ENCODE data around the gene CCL18.
A peak's percentile ranks its signal among the peaks of the same experiment; 100 is the strongest.
"Not testable (repeated sequence)": the region's sequence is repeated elsewhere in the genome, so short reads cannot be mapped to it uniquely, and the experiment has no call there.

Gene CCL18, protein sequence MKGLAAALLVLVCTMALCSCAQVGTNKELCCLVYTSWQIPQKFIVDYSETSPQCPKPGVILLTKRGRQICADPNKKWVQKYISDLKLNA

DNA sequence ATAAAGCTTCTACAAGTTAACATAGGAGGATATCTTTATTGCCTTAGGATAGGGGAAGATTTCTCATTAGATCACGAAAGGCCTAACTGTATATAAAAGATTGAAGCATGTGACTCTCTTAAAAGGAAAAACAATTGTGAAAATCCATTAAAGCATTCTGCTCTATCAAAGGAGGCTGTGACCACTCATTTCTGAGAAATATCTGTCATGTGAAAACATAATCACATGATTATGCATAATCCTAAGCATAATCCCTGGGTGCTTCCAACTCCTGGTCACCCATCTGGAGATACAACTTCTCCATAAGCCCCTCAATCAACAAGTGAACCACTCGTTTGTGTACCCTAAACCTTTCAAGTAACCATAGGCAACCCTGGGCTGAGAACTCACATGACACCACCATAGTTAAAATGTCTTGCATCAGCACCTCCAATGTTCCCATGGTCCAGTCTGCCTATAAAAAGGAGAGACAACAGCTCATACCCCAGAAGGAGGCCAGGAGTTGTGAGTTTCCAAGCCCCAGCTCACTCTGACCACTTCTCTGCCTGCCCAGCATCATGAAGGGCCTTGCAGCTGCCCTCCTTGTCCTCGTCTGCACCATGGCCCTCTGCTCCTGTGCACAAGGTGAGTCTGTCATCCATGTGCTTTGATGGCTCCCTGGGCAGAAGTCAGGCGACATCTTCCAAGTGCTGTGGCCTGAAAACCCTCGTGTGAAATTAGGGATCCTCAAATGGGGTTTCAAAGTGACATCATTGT, at the start of gene CCL18:
Gene CCL18, plus strand, starts transcription at position 487 of the 756 bp plus-strand sequence. Its CDS starts 71 bp downstream, at position 558.
- no peak for DNase-seq (ENCODE audit: low read depth)

DNA sequence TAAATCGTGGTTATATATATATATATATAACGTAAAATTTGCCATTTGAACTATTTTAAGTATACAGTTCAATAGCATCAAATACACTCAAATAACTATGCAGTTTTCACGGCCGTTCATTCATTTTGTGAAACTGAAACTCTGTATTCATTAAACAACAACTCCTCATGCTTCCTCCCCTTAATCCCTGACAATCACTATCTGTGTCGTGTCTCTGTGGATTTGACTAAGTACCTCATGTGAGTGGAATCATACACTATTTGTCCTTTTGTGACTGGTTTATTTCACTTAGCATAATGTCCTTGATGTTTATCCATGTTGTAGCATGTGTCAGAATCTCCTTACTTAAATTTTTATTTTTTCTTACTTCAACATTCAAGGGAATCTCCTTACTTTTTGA, 49.1 kb upstream of the CCL18 start:
- no peak for DNase-seq (ENCODE audit: low read depth)

DNA sequence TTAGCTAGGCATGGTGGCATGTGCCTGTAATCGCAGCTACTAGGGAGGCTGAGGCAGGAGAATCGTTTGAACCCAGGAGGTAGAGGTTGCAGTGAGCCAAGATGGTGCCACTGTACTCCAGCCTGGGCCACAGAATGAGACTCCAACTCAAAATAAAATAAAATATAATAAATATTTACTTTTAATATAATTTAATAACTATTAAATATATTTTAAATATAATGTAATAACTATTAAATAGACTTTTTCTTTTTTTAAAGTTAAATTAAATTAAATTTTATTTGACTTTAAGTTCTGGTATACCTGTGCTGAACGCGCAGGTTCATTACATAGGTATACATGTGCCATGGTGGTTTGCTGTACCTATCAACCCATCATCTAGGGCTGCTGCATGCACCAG, 48.2 kb upstream of the CCL18 start:
- DNase-seq (ENCODE audit: low read depth): not testable (repeated sequence)

DNA sequence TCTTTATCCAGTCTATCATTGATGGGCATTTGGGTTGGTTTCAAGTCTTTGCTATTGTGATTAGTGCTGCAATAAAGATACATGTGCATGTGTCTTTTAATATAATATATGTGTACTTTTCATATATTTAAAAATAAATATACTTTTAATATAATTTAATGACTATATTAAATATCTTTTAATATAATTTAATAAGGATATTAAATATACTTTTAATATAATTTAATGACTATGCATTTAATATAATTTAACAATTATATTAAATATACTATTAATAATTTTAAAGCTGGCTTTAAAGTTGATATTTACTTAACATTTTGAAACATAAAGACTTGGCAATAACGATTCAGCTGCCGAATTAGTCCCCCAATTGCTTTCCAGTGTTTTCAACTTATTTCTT, 47.5 kb upstream of the CCL18 start:
- no peak for DNase-seq (ENCODE audit: low read depth)

DNA sequence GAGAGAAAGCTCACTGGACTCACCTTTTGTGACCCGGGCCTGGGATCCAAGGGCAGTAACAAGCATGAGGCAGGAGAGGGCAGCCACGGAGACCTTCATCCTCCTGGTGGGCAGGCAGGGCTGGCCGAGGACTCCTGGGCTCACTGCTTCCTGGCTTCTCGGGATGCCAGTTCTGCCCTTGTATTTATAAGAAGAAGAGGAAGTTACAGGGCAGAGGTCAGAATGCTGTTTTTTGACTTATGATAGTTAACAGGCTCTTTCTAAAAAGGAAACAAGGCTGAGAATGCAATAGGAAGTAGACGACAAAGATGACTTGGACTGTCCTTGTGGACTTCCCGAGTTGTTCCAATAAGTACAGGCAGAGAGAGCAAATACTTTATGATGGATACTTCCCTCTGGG, 46.3 kb upstream of the CCL18 start, which contains the start of gene CCL23:
Gene CCL23, minus strand, starts transcription at position 174 of the 400 bp plus-strand sequence. Its CDS starts 75 bp downstream, at position 99.
- no peak for DNase-seq (ENCODE audit: low read depth)

DNA sequence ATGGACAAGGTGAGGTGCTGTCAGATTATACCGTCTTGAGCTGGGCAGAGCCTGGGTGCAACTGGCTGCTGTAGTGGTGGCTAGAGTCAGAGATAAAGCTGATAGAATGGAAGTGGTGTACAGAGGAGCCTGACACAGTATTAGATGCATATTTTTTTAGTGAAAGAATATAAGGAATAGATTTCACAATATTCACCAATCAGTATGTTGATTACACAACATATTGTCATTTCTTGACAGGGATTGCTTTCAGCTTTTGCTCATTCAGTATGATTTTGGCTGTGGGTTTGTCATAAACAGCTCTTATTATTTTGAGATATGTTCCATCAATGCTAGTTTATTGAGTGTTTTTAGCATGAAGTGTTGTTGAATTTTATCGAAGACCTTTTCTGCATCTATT, 44.6 kb upstream of the CCL18 start:
- DNase-seq (ENCODE audit: low read depth): no peak

DNA sequence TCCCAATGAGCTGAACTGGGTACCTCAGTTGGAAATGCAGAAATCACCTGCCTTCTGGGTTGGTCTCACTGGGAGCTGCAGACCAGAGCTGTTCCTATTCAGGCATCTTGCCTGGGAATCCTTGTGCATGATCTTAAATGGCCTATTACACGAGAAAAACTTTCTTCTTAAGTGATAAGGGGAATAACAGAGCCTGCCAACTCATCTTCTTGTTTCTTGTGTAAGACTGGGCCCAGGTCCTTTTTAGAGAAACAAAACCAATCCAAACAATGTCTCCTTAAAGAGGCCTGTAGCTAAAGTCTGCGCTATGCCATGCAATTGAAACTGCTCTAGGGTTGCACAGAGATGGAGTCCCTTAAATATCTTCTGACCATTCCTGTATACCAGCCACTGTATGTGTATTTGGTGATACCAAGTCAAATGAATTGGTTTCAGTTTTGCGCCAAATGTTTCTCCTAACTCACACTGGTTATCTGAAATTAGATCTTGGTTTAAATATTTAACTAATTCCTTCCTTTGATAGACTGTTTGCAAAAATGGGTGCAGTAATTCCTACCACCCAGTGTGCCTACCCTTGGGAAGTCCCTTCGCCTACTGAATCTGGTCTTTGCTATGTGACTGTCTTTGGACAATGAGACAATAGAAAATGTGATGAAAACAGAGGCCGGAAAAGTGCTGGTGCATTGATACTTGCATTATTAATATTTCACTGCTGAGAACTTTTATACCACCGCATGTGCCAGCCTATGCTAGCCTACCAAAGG, 39.8 kb upstream of the CCL18 start:
- DNase-seq (ENCODE audit: low read depth): no peak

DNA sequence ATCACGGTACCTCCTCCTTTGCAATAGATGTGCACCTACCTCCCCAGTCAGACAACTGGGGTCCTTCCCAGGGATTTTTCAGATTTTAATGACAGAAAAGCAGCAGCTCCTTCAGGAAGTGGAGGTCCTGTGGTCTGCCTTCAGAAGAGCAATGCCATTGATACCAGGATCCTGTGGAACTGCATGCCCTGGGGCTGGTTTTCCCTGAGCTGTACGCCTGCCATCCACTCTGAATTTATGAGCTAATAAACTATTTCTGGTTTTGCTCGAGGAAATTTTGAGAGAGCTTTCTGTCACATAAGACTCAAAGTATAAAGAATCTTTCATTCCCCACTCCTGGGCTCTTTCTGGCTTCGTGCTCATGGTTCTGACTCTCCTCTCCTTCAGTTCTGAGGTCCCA, 36.3 kb upstream of the CCL18 start:
- no peak for DNase-seq (ENCODE audit: low read depth)

DNA sequence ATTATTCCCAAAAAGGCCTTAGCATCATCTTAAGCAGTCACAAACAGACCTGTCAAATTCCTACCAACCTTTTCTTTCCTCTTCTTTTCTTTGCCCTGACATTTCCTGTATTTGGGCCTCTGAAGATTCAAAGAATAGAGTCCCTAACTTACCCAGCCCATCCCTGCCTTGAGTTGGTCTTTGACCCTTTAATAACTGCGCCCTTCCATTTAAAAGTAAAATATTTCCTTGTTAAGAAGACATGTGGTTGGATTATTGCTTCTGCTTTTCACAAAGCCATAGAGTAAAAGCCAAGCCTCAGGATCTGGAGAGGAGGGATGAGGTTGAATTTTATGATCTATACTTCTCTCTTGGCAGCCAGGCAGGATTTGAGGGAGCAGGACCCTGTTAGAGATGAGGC, 33.1 kb upstream of the CCL18 start:
- no peak for DNase-seq (ENCODE audit: low read depth)

DNA sequence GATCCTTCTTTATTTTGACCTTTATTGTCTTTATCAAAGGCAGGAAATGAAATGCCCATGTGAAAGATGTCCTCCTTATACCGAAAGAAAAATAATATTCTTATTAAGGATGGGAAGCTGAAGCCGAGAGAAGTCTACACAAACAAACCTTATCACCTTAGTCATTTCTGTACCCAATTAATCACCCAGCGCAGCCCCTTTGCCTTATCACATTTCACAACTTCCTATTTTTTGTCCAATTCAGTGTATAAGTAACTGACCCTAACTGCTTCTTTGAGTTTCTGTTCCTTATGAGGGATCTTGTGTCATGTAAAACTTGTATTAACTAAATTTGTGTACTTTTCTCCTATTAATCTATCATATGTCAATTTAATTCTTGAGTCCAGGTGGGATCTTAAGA, 29.9 kb upstream of the CCL18 start:
- no peak for DNase-seq (ENCODE audit: low read depth)

DNA sequence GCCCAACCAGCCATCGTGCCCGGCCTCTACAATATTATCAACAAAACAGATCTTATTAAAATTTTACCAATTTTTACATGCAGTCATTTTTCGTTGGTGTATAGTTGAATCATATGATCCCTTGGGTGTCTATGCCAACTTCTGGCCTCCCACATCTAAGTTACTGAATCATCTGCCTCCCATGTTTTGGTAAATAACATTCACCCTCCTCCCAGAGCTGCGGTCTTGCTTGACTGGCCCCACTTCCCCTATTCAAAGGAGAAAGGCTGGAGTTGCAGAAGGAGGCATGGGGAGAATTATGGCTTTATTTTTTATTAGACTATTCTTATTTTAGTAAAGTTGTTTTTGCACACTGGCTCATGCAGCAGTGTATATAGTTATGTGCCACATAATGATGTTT, 27.8 kb upstream of the CCL18 start:
- DNase-seq (ENCODE audit: low read depth): no peak

DNA sequence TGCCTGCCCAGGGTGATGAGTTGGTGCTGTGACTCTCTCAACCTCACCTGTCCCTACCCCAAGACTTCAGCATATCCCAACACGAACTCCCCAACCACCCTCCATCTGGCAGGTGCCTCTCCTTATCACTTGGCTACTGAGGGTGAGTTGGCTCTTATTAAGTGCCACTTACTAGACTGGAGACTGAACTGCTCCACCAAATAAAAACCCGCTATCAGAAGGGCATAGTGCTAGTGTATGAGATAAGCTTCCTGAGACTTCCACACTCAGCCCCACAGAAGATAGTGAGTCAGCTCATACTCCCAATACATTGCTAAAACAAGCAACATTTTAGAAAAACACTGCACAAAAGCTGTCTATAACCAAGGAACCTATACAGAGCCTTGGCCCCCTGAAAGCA, 16.0 kb upstream of the CCL18 start:
- no peak for DNase-seq (ENCODE audit: low read depth)

DNA sequence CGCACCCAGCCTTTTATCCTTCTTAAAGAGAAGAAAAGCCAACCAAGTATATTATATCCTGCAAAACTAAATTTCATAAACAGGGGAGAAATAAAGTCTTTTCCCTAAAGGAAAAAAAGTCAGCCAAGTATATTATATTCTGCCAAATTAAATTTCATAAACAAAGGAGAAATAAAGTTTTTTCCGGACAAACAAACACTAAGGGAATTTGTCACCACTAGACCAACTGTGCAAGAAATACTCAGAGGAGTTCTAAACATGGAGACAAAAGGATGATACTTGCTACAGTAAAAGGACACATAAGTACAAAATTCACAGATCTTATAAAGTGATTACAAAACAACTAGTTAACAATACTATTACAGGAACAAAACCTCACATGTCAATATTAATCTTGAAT, 14.4 kb upstream of the CCL18 start:
- DNase-seq (ENCODE audit: low read depth): no peak

DNA sequence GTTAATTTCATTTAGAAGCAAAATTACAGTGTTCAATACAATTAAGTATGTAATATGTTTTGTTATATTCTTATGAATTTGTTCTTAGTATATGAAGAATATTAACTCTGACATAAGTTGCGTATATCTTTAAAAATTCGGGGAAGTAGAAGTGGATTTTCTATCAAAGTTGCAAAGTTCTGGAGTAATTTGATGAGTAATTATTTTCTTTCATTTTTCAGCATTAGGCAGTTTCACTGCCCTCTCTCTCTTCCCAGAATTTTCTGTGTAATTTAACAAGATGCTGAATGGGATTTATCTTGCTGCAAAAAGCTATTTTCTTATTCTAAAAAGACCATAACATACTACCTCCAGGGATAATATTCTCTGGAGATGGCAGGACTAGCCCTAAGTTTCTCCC, 8.9 kb upstream of the CCL18 start:
- DNase-seq (ENCODE audit: low read depth): no peak

DNA sequence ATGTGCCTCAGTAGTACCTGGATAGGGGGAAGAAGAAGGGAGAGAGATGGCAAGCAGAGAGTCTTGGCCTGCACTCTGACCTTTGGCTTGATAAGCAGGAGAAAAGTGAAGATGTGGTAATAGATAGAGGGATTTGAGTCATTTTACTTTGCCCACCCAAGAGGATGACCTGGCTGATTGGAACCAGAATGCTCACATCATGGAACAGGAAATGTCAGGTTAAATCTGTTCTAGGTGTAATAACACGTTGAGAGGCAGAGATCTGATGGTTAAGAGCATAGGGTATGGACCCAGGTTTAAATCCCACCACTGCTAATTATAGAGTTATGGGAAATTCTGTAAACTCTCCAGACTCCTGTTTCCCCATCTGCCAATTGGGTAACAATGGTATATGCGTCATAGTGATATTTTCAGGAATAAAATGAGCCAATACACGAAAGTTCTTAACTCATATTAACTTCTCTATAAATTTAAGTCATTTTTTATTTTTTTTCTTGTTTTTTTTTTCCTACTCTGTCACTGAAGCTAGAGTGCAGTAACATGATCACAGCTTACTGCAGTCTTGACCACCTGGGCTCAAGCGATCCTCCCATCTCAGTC, 8.1 kb upstream of the CCL18 start:
- no peak for DNase-seq (ENCODE audit: low read depth)

DNA sequence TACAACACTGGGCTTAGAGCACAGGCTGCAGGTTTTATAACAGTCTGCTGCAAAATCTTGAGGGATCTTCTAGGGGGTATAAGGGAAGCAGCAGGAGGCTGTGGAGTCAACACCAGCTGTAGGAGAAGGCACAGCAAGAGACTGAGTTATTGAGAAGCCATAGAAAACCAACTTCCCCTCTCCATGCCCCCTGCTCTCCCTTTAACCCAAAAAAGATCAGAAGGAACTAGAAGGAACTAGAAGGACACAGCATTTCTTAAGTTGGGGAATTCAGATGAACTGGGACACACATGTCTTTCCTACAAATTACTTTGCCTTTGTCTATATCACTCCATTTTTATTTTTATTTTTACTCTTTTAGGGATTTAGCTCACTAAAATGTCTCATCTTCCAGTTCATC, 6.2 kb upstream of the CCL18 start:
- DNase-seq (ENCODE audit: low read depth): no peak

DNA sequence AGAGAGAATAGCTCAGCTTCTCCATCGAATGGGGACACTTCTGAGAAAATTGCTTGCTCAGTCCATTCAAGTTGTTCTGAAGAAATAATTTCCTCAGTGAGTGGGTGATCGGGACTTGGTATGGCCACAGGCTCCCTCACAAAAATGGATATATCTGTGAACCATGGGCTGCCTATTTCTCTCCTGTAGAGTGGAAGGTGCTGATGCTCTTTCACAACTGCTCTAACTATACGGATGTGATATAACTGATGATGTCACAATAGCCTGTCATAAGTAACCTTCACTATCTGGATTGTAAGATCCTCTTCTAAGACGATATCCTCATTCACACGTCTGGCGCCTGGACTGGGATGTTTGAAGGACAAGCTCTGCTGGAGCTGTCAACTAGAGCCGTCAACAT, 4.7 kb upstream of the CCL18 start:
- no peak for DNase-seq (ENCODE audit: low read depth)

DNA sequence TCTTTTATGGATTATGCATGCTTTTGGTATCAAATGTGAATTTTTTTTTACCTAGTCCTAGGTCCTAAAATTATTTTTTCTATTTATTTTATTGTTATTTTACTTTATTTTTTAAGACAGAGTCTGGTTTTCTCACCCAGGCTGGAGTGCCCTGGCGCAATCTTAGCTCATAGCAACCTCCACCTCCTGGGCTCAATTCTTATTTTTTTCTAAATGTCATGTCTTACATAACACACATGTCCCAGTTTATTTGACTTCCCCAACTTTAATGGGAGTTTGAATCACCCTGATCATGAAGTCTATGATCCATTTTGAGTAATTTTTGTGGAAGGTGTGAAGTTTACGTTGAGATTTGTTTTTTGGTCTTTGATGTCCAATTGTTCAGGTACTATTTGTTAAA, 3.3 kb upstream of the CCL18 start:
- DNase-seq (ENCODE audit: low read depth): no peak

DNA sequence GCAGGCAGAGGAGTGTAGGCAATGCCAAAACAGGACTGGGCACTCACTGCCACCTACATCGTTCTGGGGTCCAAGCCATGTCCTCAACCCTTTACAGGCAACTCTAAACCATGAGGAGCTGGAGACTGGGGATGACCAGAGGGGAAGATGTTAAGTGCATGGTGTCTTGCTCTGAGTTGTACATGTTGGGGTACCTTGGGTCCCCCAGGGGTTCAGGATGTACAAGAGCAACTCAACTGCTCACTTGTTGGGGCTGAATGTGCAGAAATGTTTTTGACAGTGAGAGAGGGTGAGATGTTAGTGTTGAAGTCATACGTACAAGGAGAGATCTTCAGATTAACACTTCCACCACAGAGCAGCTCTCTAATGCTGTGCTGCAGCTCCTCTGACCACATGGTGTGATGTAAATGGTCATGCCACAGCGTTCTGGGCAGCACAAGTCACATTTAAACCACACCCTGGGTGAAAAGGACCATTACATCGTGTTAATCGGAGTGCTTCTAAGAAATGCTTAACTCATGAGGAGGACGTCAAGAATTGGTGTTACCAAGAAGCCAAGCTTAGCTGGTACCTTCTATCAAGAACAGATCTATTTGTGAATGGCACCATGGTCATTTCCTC, 2.4 kb downstream of the CCL18 start:
- DNase-seq (ENCODE audit: low read depth): peak; percentile 25

DNA sequence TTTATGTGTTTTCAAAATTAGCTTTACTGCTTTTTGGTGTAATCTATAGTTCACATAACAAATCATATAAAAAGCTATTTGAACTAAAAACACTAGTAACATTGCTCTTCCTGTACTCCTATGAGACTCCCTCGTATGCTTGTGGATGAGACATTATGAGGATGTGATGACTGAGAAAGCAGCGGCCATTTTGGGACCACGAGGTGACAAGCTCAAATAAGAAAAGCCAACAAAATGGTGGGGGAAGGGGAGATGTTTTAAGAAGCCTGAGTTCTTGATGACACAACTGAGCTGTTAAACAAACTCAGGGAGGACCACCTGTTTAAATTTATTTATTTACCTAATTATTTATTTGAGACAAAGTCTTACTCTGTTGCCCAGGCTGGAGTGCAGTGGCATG, 4.5 kb downstream of the CCL18 start:
- no peak for DNase-seq (ENCODE audit: low read depth)

DNA sequence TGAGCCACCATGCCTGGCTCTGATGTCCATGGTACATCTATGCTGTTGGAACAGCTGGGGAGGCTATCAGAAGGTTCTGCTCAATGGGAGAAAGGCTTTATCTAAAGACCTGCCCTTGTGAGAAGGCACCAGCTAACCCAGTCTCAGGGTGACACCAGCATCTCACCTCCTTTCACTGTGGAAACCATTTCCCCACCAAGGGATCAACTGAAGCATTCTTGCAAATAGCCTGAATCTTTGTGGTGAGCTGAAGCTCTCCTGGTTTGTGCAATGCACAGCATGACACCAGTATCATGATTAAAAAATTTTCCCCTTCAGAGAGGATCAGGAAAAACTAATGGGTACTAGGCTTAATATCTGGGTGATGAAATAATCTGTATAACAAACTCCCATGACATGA, 5.1 kb downstream of the CCL18 start:
- no peak for DNase-seq (ENCODE audit: low read depth)

DNA sequence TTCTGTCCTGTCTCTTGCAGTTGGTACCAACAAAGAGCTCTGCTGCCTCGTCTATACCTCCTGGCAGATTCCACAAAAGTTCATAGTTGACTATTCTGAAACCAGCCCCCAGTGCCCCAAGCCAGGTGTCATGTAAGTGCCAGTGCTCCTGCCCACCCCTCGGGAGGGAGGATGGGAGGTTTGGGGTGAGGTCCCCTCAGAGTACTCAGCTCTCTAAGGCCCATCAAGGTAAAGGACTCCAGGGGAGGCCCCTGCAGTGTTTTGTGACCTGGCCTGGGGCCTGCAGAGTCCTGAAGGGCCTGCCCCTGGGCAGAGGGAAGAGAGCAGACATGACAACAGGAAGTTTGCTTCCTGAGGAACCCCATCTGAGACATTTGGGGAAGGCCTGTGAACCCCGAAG, 6.4 kb downstream of the CCL18 start:
- no peak for DNase-seq (ENCODE audit: low read depth)

DNA sequence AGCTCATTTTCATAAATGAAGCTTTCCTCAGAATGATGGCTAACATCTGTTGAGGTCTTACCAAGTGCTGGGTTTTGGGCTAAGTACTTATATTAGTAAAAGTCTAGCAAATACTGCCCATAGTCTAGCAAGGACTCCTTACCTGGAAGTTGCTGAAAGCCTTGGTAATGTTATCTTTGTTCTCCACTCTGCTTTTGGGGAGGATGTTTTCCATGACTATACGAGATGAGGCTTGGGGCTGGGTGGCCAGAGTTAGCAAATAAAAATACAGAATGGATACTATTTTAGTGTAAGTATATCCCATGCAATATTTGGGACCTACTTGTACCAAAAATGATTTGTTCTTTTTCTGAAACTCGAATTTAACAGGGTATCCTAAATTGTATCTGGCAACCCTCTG, 7.7 kb downstream of the CCL18 start:
- DNase-seq (ENCODE audit: low read depth): no peak

All from activated gamma-delta T cell treated with anti-CD3 and anti-CD28 coated beads, Interleukin-2, amount 50 U/mL, for 16 hours (primary cell).